ENCODE results near the gene STAG1. TPM values are rescaled to one million over a fixed set of nuclear protein-coding genes. Genes with fewer than 3 reads are reported as not detected.

The STAG1 gene
- total RNA-seq, 1 experiment from 2014 or later, result 43.7 TPM

DNA sequence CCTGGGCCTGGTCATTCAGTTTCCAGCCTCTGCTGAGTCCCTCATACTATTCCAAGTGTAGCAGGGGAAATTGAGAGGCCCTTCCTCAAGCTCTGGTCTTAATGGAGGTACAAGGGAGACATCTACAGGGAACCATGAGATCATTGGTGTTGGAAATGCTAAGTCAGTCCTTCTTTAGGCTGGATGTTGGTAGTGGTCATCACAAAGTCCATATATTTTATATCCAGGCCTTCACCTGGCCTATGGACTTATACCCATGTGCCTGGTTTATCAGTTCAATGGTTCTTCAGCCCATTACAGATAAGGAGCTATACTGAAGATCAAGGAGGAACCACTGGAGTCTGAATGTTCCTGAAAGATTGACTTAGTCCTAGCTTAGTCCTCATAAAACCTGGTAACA, 135.0 kb downstream of the STAG1 start:
- TF ChIP-seq POLR2AphosphoS5 (IDR thresholded peaks at IDR 0.05; ENCODE audit: low read depth, low read length), result no peak
- TF ChIP-seq, protein P1, sequence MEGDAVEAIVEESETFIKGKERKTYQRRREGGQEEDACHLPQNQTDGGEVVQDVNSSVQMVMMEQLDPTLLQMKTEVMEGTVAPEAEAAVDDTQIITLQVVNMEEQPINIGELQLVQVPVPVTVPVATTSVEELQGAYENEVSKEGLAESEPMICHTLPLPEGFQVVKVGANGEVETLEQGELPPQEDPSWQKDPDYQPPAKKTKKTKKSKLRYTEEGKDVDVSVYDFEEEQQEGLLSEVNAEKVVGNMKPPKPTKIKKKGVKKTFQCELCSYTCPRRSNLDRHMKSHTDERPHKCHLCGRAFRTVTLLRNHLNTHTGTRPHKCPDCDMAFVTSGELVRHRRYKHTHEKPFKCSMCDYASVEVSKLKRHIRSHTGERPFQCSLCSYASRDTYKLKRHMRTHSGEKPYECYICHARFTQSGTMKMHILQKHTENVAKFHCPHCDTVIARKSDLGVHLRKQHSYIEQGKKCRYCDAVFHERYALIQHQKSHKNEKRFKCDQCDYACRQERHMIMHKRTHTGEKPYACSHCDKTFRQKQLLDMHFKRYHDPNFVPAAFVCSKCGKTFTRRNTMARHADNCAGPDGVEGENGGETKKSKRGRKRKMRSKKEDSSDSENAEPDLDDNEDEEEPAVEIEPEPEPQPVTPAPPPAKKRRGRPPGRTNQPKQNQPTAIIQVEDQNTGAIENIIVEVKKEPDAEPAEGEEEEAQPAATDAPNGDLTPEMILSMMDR (IDR thresholded peaks at IDR 0.05), result no peak
- TF ChIP-seq SIN3A (IDR thresholded peaks at IDR 0.05; ENCODE audit: borderline replicate concordance, insufficient read depth, low read depth, low read length), result no peak
- TF ChIP-seq, protein P2, sequence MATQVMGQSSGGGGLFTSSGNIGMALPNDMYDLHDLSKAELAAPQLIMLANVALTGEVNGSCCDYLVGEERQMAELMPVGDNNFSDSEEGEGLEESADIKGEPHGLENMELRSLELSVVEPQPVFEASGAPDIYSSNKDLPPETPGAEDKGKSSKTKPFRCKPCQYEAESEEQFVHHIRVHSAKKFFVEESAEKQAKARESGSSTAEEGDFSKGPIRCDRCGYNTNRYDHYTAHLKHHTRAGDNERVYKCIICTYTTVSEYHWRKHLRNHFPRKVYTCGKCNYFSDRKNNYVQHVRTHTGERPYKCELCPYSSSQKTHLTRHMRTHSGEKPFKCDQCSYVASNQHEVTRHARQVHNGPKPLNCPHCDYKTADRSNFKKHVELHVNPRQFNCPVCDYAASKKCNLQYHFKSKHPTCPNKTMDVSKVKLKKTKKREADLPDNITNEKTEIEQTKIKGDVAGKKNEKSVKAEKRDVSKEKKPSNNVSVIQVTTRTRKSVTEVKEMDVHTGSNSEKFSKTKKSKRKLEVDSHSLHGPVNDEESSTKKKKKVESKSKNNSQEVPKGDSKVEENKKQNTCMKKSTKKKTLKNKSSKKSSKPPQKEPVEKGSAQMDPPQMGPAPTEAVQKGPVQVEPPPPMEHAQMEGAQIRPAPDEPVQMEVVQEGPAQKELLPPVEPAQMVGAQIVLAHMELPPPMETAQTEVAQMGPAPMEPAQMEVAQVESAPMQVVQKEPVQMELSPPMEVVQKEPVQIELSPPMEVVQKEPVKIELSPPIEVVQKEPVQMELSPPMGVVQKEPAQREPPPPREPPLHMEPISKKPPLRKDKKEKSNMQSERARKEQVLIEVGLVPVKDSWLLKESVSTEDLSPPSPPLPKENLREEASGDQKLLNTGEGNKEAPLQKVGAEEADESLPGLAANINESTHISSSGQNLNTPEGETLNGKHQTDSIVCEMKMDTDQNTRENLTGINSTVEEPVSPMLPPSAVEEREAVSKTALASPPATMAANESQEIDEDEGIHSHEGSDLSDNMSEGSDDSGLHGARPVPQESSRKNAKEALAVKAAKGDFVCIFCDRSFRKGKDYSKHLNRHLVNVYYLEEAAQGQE (IDR thresholded peaks at IDR 0.05; ENCODE audit: insufficient read depth in 1 of 2, low read depth in 2 of 2, low read length in 1 of 2), result no peak
- TF ChIP-seq TCF7L2 (IDR thresholded peaks at IDR 0.05; ENCODE audit: low read depth, low read length), result no peak
- in situ Hi-C loops (cut with HindIII; ENCODE audit: low pct_unique_long_range_greater_than_20kb, low sequenced_read_pairs) (no loop called here), intact Hi-C loops (cut with micrococcal nuclease; ENCODE audit: unreplicated experiment) (no loop called here)
- H3K4me1 ChIP-seq (ENCODE audit: control insufficient read depth, insufficient read depth, low read length), result no peaks in the 10 kb centered on the region
- H3K9me3 ChIP-seq (ENCODE audit: control insufficient read depth, insufficient read depth, low read depth, low read length), result no peaks in the 10 kb centered on the region
- no peaks in the 10 kb centered on the region for H3K36me3 ChIP-seq (ENCODE audit: control insufficient read depth, insufficient read depth, low read length)
- ATAC-seq, result peak; percentile 58; the same call in 1 of the 2 replicates
- H3K27me3 ChIP-seq (ENCODE audit: control insufficient read depth, insufficient read depth, low read length), result no peaks in the 10 kb centered on the region
- no peak for DNase-seq (ENCODE audit: low read depth, low spot score)
- no TSS peak for BruUV-seq (replicated peaks)
- CTCF ChIA-PET, result no interaction called here
- POLR2A ChIA-PET, result interaction anchor here (0.5 kb wide), 1 partner anchor 152 kb away, joined by 5 read pairs; no protein-coding TSS in a partner anchor
- H3K4me3 ChIP-seq (ENCODE audit: low read depth in 2 of 2, low read length in 2 of 2), result no peak overlapping the region
- H3K27ac ChIP-seq (ENCODE audit: low read length), result 0 out of 2 replicates have a peak overlapping the region, but pooled peaks have one; percentile 10

DNA sequence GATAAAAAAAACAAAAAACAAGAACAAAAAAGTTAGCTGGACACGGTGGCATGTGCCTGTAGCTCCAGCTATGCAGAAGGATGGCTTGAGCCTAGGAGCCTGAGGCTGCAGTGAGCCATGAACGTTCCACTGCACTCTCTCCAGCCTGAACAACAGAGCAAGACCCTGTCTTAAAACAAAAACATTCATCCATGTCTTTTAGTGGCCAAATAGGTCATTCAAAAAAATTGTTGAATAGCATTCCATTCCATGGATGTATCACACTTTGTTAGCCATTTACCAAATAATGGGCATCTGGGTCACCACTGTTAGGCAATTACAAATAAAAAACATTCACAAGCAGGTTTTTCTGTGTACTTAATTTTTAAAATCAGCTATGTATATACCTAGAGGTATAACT, 139.7 kb downstream of the STAG1 start:
- no peak for DNase-seq (ENCODE audit: low read depth, low spot score)
- Histone ChIP-seq H3K9me3 (ENCODE audit: control insufficient read depth, insufficient read depth, low read depth, low read length) (no peaks in the 10 kb centered on the region), H3K27me3 (ENCODE audit: control insufficient read depth, insufficient read depth, low read length) (no peaks in the 10 kb centered on the region), H3K4me1 (ENCODE audit: control insufficient read depth, insufficient read depth, low read length) (no peaks in the 10 kb centered on the region), H3K4me3 (ENCODE audit: low read depth in 2 of 2, low read length in 2 of 2) (no peak overlapping the region), H3K27ac (ENCODE audit: low read length) (no peak overlapping the region), H3K36me3 (ENCODE audit: control insufficient read depth, insufficient read depth, low read length) (no peaks in the 10 kb centered on the region)
- intact Hi-C loops (cut with micrococcal nuclease; ENCODE audit: unreplicated experiment), result no loop called here
- POLR2A ChIA-PET, result no interaction called here
- in situ Hi-C loops (cut with HindIII; ENCODE audit: low pct_unique_long_range_greater_than_20kb, low sequenced_read_pairs), result no loop called here
- no peak for ATAC-seq
- no TSS peak for BruUV-seq (replicated peaks)
- TF ChIP-seq POLR2AphosphoS5 (IDR thresholded peaks at IDR 0.05; ENCODE audit: low read depth, low read length), result no peak
- TF ChIP-seq TCF7L2 (IDR thresholded peaks at IDR 0.05; ENCODE audit: low read depth, low read length), result no peak
- no peak for TF ChIP-seq SIN3A (IDR thresholded peaks at IDR 0.05; ENCODE audit: borderline replicate concordance, insufficient read depth, low read depth, low read length)
- TF ChIP-seq, protein P1 (IDR thresholded peaks at IDR 0.05), result no peak
- TF ChIP-seq, protein P2 (IDR thresholded peaks at IDR 0.05; ENCODE audit: insufficient read depth in 1 of 2, low read depth in 2 of 2, low read length in 1 of 2), result no peak
- CTCF ChIA-PET, result no interaction called here

Data from Panc1 (cell line).